ENCODE measurements around the gene UBAC2.

UBAC2 gene

GRCh38 chr13:99315186-99315585 is 114.5 kb downstream of the UBAC2 start:
- DNase-seq, result no peak

DNA sequence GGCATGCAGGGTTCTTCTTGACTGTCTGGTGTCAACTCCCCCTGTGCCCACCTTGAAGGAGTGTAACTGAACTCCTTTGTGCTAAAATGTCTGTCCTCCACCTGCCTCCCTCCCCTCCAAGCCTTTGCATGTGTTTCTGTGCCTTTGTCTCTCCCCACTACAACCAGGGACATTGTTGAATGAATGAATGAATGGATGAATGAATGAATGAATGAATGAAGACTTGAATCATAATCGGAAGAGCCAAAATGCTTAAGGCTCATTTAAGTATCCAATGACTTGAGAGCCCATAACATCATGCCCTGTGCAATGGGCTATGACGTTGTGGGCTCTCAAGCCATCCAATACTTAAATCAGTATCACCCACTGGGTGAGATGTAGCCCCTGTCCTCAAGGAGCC is 115.6 kb downstream of the UBAC2 start:
- no peak for DNase-seq

GRCh38 chr13:99316657-99317256 is 116.1 kb downstream of the UBAC2 start:
- no peak for DNase-seq

GRCh38 chr13:99320693-99321481 is 120.2 kb downstream of the UBAC2 start:
- no peak for DNase-seq

DNA sequence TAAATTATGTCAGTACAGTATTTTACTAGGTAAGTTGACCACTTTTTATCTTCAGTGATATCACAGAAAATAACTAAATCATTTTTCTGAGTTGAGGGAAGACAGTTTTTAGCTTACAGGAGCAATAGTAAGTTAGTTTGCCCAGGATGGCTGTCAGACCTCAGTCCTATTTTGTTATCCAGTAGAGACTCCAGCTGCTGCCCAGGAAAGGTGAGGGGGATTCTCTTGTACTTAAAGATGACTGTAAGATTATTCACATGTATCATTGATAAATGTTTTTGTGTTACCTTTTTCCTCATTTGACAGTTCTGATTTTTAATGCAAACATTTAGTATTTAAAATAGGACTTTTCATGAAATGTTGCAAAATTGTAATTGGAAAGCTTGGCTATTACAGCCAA is 121.1 kb downstream of the UBAC2 start:
- DNase-seq, result no peak

- DNase-seq, result no peak
Measured at GRCh38 chr13:99322297-99323103, 121.8 kb downstream of the UBAC2 start.

DNA sequence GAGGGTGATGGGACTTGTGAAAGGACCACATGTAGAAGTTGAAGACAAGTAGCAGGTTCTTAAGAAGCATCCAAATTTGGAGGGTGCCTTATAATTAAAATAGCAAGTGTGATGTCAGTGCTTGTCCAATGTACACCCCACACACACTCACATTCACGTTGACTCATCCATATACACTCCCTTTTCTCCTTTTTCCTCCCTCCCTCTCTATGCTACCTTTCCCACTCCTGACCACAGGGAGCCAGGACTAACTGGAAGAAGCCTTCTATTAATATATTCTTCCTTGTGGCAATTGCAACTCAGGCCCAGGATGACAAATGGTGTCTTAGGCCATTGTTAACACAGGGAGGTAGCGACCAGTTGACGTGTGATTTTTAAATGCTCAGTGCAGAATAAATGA is 122.8 kb downstream of the UBAC2 start:
- DNase-seq, result no peak

GRCh38 chr13:99326012-99326411 is 125.4 kb downstream of the UBAC2 start:
- no peak for DNase-seq

DNA sequence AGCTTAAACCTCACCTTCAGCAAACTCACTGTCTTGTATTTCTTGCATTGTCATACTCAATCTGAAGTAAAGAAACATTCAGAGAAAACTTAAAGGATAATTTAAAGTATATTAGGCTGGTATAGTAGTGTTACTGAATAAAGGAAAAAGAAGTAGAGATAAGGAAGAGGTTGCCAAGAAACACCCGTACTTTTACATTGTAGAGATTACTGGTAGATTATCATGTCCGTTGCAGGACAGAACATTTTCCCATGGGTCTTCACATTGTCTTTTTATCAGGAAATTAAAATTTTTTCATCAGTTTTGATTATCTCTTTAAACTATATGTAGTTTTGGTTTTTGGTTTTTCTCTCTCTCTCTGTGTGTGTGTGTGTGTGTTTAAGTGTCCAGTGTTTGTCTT is 126.5 kb downstream of the UBAC2 start:
- DNase-seq, result no peak

- no peak for DNase-seq
Measured at GRCh38 chr13:99327761-99328160, 127.1 kb downstream of the UBAC2 start.

GRCh38 chr13:99329477-99329876 is 128.8 kb downstream of the UBAC2 start:
- no peak for DNase-seq

- no peak for DNase-seq
Measured at GRCh38 chr13:99330942-99331341, 130.3 kb downstream of the UBAC2 start.

DNA sequence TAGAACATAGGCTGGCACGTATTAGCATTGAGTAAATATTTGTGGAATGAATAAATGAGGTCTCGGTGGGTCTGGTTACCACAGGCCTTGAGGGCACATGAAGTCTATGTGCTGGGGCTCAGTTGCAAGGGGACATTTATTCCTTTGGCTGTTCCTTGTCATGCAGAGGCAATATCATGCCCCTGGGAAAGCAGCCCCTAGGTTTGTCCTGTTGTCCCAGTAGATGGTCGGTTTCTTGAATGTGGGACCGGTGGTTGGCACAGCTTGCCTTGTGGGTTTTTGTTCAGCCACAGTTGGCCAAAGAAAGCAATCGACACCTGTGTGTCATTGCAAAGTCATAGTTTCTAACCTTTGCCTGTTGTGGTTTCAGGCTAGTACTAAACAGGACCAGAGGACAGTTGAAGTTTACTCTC is 131.2 kb downstream of the UBAC2 start:
- DNase-seq, result no peak

- DNase-seq, result no peak
Measured at GRCh38 chr13:99332456-99332855, 131.8 kb downstream of the UBAC2 start.

- DNase-seq, result no peak
Measured at GRCh38 chr13:99334221-99334620, 133.6 kb downstream of the UBAC2 start.

GRCh38 chr13:99335087-99335486 is 134.4 kb downstream of the UBAC2 start:
- no peak for DNase-seq

GRCh38 chr13:99335603-99336002 is 134.9 kb downstream of the UBAC2 start:
- no peak for DNase-seq

- no peak for DNase-seq
Measured at GRCh38 chr13:99339230-99339721, 138.6 kb downstream of the UBAC2 start.

DNA sequence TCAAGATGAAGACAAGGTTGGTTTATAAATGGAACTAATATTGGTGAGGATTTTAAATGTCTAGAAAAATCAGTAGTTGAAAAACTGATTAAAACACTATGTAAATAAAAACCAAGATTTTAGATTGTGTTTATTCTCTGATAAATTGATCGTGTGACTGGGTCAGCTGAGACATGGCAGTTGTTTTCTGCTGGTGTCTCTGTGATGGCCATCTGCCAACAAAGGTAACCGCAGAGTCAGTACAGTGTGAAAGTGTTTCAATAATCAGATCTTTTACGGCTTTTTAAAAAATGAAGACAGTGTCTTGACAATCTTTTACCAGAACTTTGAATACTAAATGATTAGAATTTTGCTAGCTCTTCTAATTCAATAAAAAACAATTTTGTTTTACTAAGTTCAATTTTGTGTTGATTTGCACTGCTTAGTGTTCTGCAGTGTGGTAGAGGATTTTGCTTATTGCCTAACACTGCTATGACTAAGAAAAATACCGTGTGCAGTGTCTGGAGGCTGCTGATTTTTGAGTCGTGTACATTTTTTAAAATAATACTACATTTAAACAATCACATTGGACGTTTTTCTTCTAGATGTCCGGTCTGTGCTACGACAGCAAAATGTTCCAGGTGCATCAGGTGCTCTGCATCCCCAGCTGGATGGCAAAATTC is 139.2 kb downstream of the UBAC2 start:
- no peak for DNase-seq

GRCh38 chr13:99340638-99341037 is 140.0 kb downstream of the UBAC2 start:
- DNase-seq, result no peak

GRCh38 chr13:99341969-99342722 is 141.5 kb downstream of the UBAC2 start:
- DNase-seq, result no peak

DNA sequence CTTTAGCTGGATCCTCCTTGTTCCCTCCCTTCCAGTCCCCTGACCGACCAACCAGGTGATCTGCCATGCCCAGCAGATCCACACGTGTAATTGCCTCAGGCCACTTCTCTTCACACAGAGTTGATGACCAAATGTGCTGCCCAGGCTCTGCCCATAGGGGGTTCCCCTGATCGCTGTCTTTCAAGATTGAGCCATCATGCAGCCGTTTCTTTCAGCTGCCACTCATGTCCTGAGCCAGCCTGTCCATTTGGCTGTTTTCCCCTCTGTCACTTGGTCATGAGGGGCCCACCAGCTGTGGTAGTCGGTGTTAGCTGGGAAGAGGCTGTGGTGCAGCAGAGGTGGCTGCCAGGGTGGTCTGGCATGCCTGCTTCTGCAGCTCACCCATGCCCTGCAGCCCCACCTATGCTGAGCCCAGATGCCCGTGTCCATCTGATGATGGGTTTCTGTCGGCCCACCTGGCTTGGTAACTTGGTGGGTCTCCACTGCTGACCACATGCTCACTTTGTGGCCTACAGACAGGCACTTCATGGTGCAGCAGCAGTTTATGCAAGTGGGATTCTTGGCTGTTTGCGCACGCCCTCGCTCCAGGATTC is 142.2 kb downstream of the UBAC2 start:
- DNase-seq, result no peak
